ENCODE data around the gene KSR1. TPM values are rescaled to one million over a fixed set of nuclear protein-coding genes. Genes with fewer than 3 reads are reported as not detected.
"Not testable (repeated sequence)": the region's sequence is repeated elsewhere in the genome, so short reads cannot be mapped to it uniquely, and the experiment has no call there.

KSR1 gene
- polyA plus RNA-seq, 5 donors = 50.0 to 72.7 (median 53.4) TPM

DNA sequence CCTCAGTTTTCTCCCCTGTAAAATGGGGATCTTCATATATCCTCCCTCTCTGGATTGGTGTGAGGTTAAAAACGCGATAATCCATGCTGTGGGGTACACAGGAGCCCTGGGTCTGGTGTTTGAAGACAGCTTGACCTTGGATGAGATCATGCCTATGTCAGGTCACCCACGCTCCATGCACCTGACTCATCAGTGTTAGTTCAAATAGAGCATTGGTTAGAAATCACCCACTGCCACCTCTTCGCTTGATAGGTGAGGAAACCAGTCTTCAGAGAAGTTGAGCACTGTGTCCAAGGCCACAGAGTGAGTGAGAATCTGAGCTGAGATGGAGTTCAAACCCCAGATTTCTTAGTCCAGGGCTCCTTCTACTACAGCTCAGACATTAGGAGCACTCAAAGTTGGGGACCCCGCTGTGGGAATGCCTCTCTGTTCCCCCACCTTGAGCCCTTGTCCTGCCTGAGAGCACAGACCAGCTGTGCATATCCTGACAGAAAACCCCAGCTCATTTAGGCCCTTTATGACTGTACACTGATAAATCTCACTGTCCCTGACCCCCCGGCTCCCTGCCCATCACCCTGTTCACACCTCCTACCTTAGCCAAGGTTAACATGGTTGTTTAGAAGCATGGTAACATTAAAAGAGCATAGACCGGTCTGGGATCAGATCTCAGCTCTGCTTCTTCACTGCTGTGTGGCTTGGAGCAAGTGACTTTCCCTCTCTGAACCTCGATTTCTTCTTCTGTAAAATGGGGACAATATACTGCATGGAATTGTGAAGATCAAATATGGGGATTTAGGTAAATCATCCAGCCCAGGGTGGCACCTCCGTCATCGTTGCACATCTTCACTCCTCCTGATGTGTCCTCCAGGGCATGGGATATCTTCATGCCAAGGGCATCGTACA, 152.3 kb downstream of the KSR1 start:
- DNase-seq = no peak

GRCh38 chr17:27609611-27610303, 153.5 kb downstream of the KSR1 start:
- DNase-seq = no peak

GRCh38 chr17:27610304-27610677, 154.0 kb downstream of the KSR1 start:
- DNase-seq = no peak

GRCh38 chr17:27612160-27612770, 156.0 kb downstream of the KSR1 start:
- DNase-seq = no peak

DNA sequence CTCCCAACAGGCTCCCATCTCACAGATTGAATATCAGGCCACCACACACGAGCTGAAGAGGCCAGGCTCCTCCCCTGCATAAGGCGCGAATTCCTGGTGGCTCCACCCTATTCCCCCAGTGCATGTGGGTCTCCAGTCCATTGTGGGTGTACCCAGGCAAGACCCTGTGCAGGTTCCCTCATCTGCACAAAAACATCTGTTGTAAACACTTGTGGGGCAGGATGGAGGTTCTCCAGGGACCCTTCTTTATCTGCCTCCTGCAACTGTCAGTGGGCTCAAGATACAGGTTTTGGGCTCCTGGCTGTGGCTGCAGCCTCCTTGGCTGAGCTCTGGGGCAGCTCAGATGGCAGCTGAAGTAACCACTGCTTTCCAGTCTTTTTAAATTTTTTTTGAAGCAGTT, 157.2 kb downstream of the KSR1 start:
- DNase-seq = no peak

- DNase-seq = no peak
These were observed 158.9 kb downstream of the KSR1 start for GRCh38 chr17:27615121-27615520.

GRCh38 chr17:27616414-27616813, 160.2 kb downstream of the KSR1 start:
- DNase-seq = no peak

- DNase-seq = no peak
These were observed 162.2 kb downstream of the KSR1 start for GRCh38 chr17:27618417-27618816.

GRCh38 chr17:27620721-27621120, 164.5 kb downstream of the KSR1 start:
- no peak for DNase-seq

DNA sequence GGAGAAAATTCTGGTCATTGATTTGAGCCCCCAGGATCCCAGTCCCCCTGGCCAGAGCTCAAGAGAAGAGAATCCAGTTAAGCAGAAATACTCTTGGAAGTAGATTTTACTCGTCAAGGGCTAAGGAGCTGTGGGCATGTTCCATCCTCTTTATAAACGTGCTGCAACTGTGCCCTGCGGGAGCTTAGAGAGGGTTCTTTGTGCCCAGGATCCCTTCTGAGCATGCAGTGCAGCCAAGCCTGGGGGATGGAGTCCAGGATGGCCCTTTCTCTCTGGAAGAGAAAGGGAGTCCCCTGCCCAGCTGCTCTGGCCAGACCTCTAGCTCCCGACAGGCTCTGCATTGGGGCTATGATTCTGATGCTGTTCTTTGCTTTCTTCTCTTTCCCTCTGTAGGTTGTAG, 165.3 kb downstream of the KSR1 start:
- DNase-seq = no peak

GRCh38 chr17:27621942-27622559, 165.8 kb downstream of the KSR1 start:
- DNase-seq = no peak

- no peak for DNase-seq
These were observed 166.7 kb downstream of the KSR1 start for GRCh38 chr17:27622986-27623385.

DNA sequence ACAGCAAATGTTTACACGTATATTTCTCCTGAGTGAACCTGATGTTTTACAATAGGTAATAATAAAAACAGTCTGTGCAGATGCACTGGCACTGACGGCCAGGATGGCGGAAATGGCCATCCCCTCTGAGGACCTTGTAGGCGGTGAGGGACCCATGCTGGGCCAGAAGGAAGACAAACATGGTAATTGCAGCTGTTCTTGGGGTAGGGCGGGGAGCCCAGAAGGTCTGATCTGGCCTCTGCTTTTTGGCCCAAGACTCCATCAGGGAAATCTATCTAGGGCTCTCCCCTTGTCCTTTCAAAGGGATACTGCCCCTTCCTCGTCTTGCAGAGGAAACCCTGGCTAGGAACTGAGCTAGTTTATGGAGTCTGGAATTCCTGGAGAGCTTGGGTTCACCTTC, 167.4 kb downstream of the KSR1 start:
- DNase-seq = no peak

DNA sequence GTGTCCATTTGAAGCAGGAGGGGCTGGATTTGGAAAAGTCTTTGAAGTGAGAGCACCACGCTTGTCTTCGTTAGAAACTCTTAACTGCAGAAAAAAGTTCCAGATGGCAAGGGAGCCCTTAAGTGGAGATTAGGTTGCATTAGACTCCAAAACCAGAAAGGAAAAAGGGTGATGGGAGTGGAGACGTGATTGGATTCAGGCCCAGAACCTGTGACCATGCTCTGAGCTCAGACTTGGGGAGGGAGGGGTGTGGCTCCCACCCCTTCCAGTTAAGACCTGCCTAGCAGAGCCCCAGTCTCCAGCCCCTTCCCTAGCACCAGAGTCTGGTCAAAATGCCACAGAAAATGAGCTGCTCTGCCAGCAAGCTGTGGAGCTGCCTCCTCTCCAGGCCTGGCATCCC, 168.3 kb downstream of the KSR1 start:
- DNase-seq = no peak

GRCh38 chr17:27625856-27626255, 169.6 kb downstream of the KSR1 start:
- DNase-seq = no peak

DNA sequence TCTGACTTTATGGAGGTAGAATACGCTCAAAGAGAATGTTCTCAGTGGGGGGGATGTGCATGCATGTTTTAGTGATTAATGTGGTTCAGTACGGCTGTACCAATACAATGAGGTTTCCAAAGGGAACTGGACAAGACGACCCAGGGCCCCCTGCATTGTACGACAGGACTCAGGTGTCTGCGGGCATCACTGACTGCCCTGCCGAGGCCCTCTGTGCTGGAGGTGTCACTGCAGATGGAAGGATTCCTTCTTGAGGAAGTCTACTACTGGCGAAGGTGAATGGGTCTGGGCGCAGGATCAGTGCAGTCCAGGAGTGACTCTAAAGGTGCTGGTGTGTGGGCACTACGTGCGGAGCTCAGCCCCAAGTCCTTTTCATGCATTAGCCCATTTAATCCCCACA, 171.3 kb downstream of the KSR1 start:
- no peak for DNase-seq

- DNase-seq = no peak
These were observed 172.1 kb downstream of the KSR1 start for GRCh38 chr17:27628376-27628775.

GRCh38 chr17:27629260-27629659, 173.0 kb downstream of the KSR1 start:
- DNase-seq = not testable (repeated sequence)

DNA sequence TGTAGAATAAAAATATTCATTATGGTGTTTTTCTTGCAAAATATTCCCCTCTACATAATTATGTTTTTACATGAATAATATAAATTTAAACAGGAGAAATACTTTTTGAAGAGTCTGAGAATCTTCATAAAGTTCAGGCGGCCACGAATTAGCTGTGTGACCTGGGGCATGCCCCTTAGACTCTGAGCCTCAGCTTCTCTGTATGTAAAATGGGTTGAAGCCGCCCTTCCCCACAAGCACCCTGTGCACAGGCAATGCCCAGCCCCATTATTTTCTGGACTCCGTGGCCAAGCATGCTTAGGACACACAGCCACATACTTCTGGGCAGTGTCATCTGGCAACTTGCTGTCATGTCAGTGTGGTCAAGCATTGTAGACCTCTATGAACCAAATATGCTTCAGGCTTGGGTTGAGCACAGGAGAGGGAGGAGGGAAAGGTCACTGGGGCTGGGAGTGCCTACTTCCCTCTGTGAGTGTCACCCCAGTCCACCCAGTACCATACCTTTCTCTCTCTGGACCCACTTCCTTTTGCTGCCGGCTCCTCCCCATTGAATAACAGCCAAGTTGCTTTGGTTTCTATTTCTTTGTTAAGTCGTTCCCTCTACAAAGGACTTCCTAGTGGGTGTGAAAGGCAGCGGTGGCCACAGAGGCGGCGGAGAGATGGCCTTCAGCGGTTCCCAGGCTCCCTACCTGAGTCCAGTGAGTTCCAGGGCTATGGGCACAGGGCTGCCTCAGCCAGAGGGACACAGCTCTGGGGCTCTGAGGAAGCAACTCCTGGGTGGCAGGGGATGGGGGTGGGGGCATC, 174.6 kb downstream of the KSR1 start, which contains the start of gene LGALS9:
TSS of gene LGALS9 (plus strand) at position 582 of the 804 bp plus-strand sequence. CDS start at position 660, 78 bp downstream.
- no peak for DNase-seq

- DNase-seq = no peak
These were observed 175.1 kb downstream of the KSR1 start for GRCh38 chr17:27631411-27631760.

Data from right lung (tissue), 5 donors.